GM10248 (cell line): ENCODE data around the gene GIT2.

Source experiments
- CTCF ChIA-PET: fragments of 300-600 bp; sonication (Branson Sonifier 250); formaldehyde crosslinking; extraction: SDS; loops from one replicate; lab custom pipeline; 2021; ENCODE audit warnings: antibody characterized with exemption; lab: Yijun Ruan, JAX
- POLR2A ChIA-PET: fragments of 350-650 bp; sonication (Branson Sonifier 250); formaldehyde crosslinking; extraction: SDS; loops from one replicate; lab custom pipeline; 2020; ENCODE audit warnings: antibody characterized with exemption; lab: Yijun Ruan, JAX
- DNase-seq: peaks from one replicate; pipeline ENCODE4 v3.0.0; 2012; ENCODE audit errors: extremely low spot score
- TF ChIP-seq, protein P1 (sequence below): IDR thresholded peaks from 2 replicates; pipeline ENCODE4 v1.5.1; 2012; ENCODE audit warnings: mild to moderate bottlenecking, low read depth; ENCODE audit errors: extremely low read depth, missing control alignments, control extremely low read depth

The GIT2 gene

DNA sequence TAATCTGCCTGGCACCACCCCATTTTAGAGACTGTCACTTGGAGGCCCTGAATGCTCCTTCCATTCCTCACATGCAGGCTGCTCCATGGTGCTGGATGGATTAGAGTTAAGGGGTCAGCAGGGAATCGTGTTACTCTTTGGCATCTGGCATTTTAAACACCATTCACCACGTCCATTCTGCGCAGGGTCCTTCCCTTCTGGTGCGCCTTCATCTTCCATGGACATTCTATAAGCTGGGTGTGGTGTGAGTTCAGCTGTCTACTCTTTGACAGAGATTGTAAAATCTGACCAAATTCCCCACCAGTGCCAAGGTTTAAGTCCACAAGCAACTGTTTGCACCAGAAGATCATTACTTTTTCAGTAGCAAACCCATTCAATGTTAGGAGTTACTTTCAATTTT lies 47.8 kb downstream of the GIT2 start:
- DNase-seq, result no peak
- ChIA-PET CTCF (no interaction called here), POLR2A (no interaction called here)
- TF ChIP-seq, protein P1, sequence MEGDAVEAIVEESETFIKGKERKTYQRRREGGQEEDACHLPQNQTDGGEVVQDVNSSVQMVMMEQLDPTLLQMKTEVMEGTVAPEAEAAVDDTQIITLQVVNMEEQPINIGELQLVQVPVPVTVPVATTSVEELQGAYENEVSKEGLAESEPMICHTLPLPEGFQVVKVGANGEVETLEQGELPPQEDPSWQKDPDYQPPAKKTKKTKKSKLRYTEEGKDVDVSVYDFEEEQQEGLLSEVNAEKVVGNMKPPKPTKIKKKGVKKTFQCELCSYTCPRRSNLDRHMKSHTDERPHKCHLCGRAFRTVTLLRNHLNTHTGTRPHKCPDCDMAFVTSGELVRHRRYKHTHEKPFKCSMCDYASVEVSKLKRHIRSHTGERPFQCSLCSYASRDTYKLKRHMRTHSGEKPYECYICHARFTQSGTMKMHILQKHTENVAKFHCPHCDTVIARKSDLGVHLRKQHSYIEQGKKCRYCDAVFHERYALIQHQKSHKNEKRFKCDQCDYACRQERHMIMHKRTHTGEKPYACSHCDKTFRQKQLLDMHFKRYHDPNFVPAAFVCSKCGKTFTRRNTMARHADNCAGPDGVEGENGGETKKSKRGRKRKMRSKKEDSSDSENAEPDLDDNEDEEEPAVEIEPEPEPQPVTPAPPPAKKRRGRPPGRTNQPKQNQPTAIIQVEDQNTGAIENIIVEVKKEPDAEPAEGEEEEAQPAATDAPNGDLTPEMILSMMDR, result no peak

DNA sequence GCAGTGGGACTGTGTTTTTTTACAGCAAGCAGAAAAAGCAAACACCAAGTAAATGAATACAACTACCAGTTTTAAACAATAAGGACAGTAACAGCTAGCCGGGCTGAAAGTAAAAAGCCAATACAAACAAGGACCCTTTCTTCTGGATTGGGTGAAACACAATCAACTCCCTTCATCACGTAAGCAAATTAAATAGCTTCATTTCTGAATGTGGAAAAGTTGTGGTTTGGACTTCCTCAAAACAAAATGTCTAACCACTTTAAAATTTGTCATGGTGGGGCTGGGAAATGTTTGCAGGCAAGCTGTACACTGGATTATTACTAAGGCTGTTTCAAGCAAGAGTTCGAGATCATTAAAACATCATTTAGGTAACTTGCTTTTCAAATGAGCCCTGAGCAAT lies 48.6 kb downstream of the GIT2 start:
- ChIA-PET CTCF (interaction anchor here (1.2 kb wide), 1 partner anchor 14 kb away, joined by 3 read pairs; no protein-coding TSS in a partner anchor), POLR2A (no interaction called here)
- DNase-seq, result no peak
- TF ChIP-seq, protein P1, result no peak

DNA sequence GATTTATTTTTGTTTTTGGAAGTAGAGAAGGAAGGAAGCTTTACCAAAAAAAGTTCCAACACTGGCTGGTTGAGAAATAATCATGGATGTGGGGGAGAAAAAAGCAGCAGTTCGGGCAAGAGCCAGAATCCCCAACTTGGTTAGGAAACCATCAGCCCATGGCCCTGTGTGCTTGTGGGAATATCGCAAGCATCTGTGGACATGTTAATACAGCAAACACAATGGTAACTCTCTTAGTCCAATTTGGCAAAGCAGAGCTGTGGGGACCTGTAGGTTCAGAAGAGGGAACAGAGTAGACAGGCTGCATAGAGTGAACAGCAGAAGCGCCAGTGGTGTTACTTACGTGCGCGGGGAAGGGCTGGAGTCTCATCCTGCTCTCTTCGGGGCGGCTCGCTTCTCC lies 49.3 kb downstream of the GIT2 start:
- TF ChIP-seq, protein P1, result no peak
- CTCF ChIA-PET, result interaction anchor here (1.2 kb wide), 1 partner anchor 14 kb away, joined by 3 read pairs; no protein-coding TSS in a partner anchor
- POLR2A ChIA-PET, result no interaction called here
- no peak for DNase-seq

DNA sequence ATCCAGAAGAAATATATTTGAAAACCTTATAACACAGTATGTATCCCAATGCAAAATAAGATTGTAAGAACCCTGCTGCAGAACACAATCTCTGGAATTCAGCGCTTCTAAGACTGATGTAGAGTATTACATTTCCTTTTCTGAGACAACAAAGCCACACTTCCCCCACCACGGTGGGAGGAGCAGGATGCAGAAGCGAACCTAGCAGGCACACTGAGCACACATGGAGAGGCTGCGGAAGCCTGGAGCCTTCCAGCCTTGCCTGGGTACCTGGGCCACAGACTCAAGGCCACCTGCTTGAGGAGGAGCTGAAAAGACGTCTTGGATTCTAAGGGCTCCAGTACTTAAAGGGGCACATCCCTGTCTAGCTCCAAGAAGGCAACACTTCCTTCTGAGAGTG lies 49.7 kb downstream of the GIT2 start:
- DNase-seq, result no peak
- POLR2A ChIA-PET, result no interaction called here
- TF ChIP-seq, protein P1, result no peak
- CTCF ChIA-PET, result interaction anchor here (1.2 kb wide), 1 partner anchor 15 kb away, joined by 3 read pairs; no protein-coding TSS in a partner anchor

DNA sequence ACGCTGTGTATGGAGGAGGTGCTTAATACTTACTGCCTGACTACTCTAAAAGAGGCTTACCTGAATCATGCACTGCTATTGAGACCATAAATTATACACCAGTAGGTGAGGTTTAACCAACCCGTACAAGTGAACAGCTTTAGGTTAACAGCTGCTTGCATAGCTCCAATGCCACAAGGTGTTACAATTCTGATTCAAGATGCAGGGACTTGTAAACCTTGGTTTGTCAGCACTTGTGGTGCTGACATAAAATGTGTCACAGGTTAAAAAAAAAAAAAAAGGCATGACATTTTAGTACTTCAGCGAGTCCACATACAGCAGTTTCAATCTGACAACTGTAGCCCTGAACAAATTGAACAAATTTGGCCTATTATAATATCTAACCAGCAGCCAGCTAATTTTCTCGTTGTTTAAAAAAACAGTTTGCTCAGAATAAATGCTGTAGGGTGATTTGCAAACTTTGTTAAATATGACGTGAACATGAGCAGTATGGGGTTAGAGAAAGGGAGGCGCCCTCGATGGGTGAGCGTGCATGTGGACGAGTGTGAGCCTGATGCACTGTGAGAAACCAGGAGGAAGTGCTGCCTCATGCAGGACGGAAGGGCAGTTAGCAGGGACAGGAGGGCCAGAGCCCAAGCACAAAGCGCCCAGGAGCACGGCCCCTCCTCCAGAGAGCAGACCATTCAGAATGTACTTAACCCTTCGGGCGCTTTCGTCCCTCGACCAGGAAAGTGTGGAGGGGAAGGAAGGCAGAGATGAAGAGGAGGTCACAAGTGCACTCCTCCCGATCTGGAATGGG lies 51.4 kb downstream of the GIT2 start:
- no peak for DNase-seq
- TF ChIP-seq, protein P1, result no peak
- ChIA-PET POLR2A (interaction anchor here (0.7 kb wide), 1 partner anchor 270 kb away, joined by 4 read pairs; no protein-coding TSS in a partner anchor), CTCF (interaction anchor here (1.0 kb wide), 1 partner anchor 16 kb away, joined by 3 read pairs; no protein-coding TSS in a partner anchor)

DNA sequence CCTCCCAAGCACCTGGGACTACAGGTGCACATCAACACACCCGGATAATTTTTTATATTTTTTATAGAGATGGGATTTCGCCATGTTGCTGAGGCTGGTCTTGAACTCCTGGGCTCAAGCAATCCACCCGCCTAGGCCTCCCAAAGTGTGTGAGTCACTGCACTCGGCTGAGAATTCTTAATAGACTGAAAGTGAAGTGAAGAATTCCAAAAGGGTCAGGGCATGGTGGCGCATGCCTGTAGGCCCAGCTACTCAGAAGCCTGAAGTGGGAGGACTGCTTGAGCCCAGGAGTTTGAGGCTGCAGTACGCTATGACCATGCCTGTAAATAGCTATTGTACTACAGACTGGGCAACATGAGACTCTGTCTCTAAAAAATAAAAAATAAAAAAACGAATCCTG lies 52.4 kb downstream of the GIT2 start:
- ChIA-PET POLR2A (no interaction called here), CTCF (no interaction called here)
- DNase-seq, result no peak
- TF ChIP-seq, protein P1, result no peak
